ENCODE data around the gene ARHGAP18.

ARHGAP18 gene

GRCh38 chr6:129700666-129701065, 9.3 kb downstream of the ARHGAP18 start:
- Histone ChIP-seq H3K4me3 (ENCODE audit: low read depth, low read length) (no peak overlapping the region), H3K36me3 (no peaks in the 10 kb centered on the region), H3K9me3 (ENCODE audit: severe bottlenecking) (no peaks in the 10 kb centered on the region), H3K27ac (no peak overlapping the region), H3K27me3 (ENCODE audit: insufficient read depth, low read depth, severe bottlenecking) (no peaks in the 10 kb centered on the region)
- DNase-seq, result no peak
- TF ChIP-seq, protein P1, sequence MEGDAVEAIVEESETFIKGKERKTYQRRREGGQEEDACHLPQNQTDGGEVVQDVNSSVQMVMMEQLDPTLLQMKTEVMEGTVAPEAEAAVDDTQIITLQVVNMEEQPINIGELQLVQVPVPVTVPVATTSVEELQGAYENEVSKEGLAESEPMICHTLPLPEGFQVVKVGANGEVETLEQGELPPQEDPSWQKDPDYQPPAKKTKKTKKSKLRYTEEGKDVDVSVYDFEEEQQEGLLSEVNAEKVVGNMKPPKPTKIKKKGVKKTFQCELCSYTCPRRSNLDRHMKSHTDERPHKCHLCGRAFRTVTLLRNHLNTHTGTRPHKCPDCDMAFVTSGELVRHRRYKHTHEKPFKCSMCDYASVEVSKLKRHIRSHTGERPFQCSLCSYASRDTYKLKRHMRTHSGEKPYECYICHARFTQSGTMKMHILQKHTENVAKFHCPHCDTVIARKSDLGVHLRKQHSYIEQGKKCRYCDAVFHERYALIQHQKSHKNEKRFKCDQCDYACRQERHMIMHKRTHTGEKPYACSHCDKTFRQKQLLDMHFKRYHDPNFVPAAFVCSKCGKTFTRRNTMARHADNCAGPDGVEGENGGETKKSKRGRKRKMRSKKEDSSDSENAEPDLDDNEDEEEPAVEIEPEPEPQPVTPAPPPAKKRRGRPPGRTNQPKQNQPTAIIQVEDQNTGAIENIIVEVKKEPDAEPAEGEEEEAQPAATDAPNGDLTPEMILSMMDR (IDR thresholded peaks at IDR 0.05; ENCODE audit: low read depth, low read length), result no peak

- no peak for DNase-seq
- Histone ChIP-seq H3K27ac (no peak overlapping the region), H3K36me3 (no peaks in the 10 kb centered on the region), H3K4me3 (ENCODE audit: low read depth, low read length) (no peak overlapping the region), H3K27me3 (ENCODE audit: insufficient read depth, low read depth, severe bottlenecking) (no peaks in the 10 kb centered on the region), H3K9me3 (ENCODE audit: severe bottlenecking) (no peaks in the 10 kb centered on the region)
- TF ChIP-seq, protein P1 (IDR thresholded peaks at IDR 0.05; ENCODE audit: low read depth, low read length), result no peak
Measured at GRCh38 chr6:129699659-129700058, 10.3 kb downstream of the ARHGAP18 start.

- no peak for DNase-seq
- H3K27me3 ChIP-seq (ENCODE audit: insufficient read depth, low read depth, severe bottlenecking), result no peaks in the 10 kb centered on the region
- no peak overlapping the region for H3K27ac ChIP-seq
- TF ChIP-seq, protein P1 (IDR thresholded peaks at IDR 0.05; ENCODE audit: low read depth, low read length), result no peak
- H3K4me3 ChIP-seq (ENCODE audit: low read depth, low read length), result no peak overlapping the region
- no peaks in the 10 kb centered on the region for H3K36me3 ChIP-seq
- H3K9me3 ChIP-seq (ENCODE audit: severe bottlenecking), result no peaks in the 10 kb centered on the region
Measured at GRCh38 chr6:129698430-129698829, 11.5 kb downstream of the ARHGAP18 start.

DNA sequence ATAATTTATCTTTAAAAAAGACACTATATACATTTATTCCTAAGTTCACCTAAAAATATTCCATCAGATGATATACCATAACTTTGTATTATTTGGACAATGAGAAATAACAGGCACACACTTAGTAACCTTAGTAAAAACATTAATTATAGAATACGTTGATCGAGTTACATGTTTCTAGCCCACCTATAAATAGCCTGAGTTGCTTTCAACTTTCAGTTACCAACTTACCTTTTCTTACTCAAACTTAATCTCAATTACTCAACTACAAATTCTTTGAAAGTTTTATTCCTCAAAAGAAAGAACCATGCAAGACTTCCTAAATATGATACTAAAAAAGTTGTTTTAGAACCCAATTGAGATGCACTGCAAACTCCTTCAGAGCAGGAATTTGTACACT, 12.2 kb downstream of the ARHGAP18 start:
- TF ChIP-seq, protein P1 (IDR thresholded peaks at IDR 0.05; ENCODE audit: low read depth, low read length), result no peak
- Histone ChIP-seq H3K36me3 (no peaks in the 10 kb centered on the region), H3K9me3 (ENCODE audit: severe bottlenecking) (no peaks in the 10 kb centered on the region), H3K27me3 (ENCODE audit: insufficient read depth, low read depth, severe bottlenecking) (no peaks in the 10 kb centered on the region), H3K4me3 (ENCODE audit: low read depth, low read length) (no peak overlapping the region), H3K27ac (no peak overlapping the region)
- DNase-seq, result no peak

GRCh38 chr6:129696843-129697242, 13.1 kb downstream of the ARHGAP18 start:
- no peak overlapping the region for H3K4me3 ChIP-seq (ENCODE audit: low read depth, low read length)
- H3K9me3 ChIP-seq (ENCODE audit: severe bottlenecking), result no peaks in the 10 kb centered on the region
- no peak overlapping the region for H3K27ac ChIP-seq
- DNase-seq, result no peak
- TF ChIP-seq, protein P1 (IDR thresholded peaks at IDR 0.05; ENCODE audit: low read depth, low read length), result no peak
- H3K27me3 ChIP-seq (ENCODE audit: insufficient read depth, low read depth, severe bottlenecking), result no peaks in the 10 kb centered on the region
- H3K36me3 ChIP-seq, result no peaks in the 10 kb centered on the region

GRCh38 chr6:129696028-129696418, 14.0 kb downstream of the ARHGAP18 start:
- no peaks in the 10 kb centered on the region for H3K27me3 ChIP-seq (ENCODE audit: insufficient read depth, low read depth, severe bottlenecking)
- H3K4me3 ChIP-seq (ENCODE audit: low read depth, low read length), result no peak overlapping the region
- DNase-seq, result no peak
- TF ChIP-seq, protein P1 (IDR thresholded peaks at IDR 0.05; ENCODE audit: low read depth, low read length), result no peak
- H3K36me3 ChIP-seq, result no peaks in the 10 kb centered on the region
- no peaks in the 10 kb centered on the region for H3K9me3 ChIP-seq (ENCODE audit: severe bottlenecking)
- H3K27ac ChIP-seq, result peak overlapping the region; percentile 25

All from WERI-Rb-1 (cell line).